ENCODE results near the gene RGS10. TPM values are rescaled to one million over a fixed set of nuclear protein-coding genes. Genes with fewer than 3 reads are reported as not detected.
"Not testable (repeated sequence)": the region's sequence is repeated elsewhere in the genome, so short reads cannot be mapped to it uniquely, and the experiment has no call there.

The RGS10 gene
- total and polyA plus RNA-seq, 5 donors from 2014 or later: 85.7 to 188 (median 180) TPM

DNA sequence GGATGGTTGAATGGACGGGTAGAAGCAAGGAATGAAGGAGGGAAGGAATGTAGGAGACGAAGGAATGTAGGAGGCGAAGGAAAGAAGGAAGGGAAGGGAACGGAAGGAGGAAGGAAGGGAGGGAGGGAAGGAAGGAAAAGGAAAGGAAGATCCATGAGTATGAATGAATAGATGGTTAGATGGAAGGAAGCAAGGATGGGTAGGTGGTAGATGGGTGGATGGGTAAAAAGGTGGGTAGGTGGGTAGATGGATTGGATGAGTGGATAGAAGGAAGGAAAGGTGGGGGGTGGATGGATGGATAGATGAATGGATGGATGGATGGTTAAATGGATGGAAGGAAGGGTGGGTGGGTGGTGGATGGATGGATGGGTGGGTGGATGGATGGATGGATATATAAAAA lies 77.4 kb downstream of the RGS10 start:
- Mint-ChIP-seq H3K27me3 (no peaks in the 10 kb centered on the region), H3K4me3 (no peak overlapping the region), H3K9me3 (peaks cover 0 to 4% (median 0%) of the 10 kb centered on the region in 7 donors), H3K27ac (no peak overlapping the region), H3K36me3 (peaks cover 5% of the 10 kb centered on the region), H3K4me1 (peaks cover 0 to 10% (median 0%) of the 10 kb centered on the region in 4 donors)
- H3K27ac ChIP-seq (ENCODE audit: insufficient read depth, low read length, poor library complexity, severe bottlenecking): no peak overlapping the region
- no peak for DNase-seq
- no peak for ATAC-seq (ENCODE audit: low read depth in 2 of 2)
- peaks cover 9% of the 10 kb centered on the region for H3K4me1 ChIP-seq (ENCODE audit: control insufficient read depth, insufficient read depth, low read length, poor library complexity, severe bottlenecking)
- H3K36me3 ChIP-seq (ENCODE audit: control insufficient read depth, insufficient read depth, low read length): no peaks in the 10 kb centered on the region
- H3K9me3 ChIP-seq (ENCODE audit: control insufficient read depth in 2 of 2, low read length in 2 of 2): no peaks in the 10 kb centered on the region
- no peak overlapping the region for H3K4me3 ChIP-seq (ENCODE audit: low read depth, low read length)
- no peaks in the 10 kb centered on the region for H3K27me3 ChIP-seq (ENCODE audit: control insufficient read depth, insufficient read depth, low read length)

DNA sequence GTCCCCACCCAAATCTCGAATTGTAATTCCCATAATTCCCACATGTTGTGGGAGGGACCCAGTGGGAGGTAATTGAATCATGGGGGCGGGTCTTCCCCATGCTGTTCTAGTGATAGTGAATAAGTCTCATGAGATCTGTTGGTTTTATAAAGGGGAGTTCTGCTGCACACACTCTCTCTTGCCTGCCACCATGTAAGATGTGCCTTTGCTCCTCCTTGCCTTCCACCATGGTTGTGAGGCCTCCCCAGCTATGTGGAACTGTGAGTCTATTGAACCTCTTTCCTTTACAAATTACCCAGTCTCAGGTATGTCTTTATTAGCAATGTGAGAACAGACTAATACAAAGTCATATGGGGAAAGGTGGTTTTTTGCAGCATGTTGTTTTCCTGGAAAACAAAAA lies 79.3 kb downstream of the RGS10 start:
- H3K27ac Mint-ChIP-seq; H3K4me3 ChIP-seq (ENCODE audit: low read depth, low read length); DNase-seq; H3K36me3 Mint-ChIP-seq; H3K4me1 Mint-ChIP-seq; H3K27me3 Mint-ChIP-seq; ATAC-seq (ENCODE audit: low read depth in 2 of 2); H3K4me3 Mint-ChIP-seq; H3K27me3 ChIP-seq (ENCODE audit: control insufficient read depth, insufficient read depth, low read length); H3K27ac ChIP-seq (ENCODE audit: insufficient read depth, low read length, poor library complexity, severe bottlenecking); H3K4me1 ChIP-seq (ENCODE audit: control insufficient read depth, insufficient read depth, low read length, poor library complexity, severe bottlenecking); H3K9me3 Mint-ChIP-seq; H3K36me3 ChIP-seq (ENCODE audit: control insufficient read depth, insufficient read depth, low read length); H3K9me3 ChIP-seq (ENCODE audit: control insufficient read depth in 2 of 2, low read length in 2 of 2): not testable (repeated sequence)

DNA sequence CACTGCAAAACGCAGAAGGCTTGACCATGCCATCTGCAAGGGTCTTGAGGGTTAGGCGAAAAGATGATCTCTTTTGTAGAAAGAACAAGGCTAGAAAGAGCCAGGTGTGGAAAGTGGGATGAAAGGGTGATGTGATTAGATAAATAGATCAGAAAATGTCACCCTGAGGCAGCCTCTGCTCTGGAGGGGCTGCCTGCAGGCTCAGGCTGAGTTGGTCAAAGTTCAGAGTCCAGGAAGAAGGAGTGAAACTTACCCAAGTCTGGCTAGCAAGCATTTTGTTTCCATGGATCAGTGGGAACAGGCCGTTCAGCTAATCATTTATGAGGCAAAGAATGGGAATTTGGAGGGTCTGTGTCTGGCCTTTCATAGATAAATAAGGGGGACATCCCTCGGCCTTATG lies 79.7 kb downstream of the RGS10 start:
- Mint-ChIP-seq H3K36me3 (peaks cover 5% of the 10 kb centered on the region), H3K27ac (peak overlapping the region in 1 of 3 donors; percentile 5), H3K27me3 (no peaks in the 10 kb centered on the region), H3K4me3 (no peak overlapping the region), H3K9me3 (peaks cover 0 to 4% (median 1%) of the 10 kb centered on the region in 7 donors), H3K4me1 (peaks cover 0 to 10% (median 0%) of the 10 kb centered on the region in 4 donors)
- Histone ChIP-seq H3K4me3 (ENCODE audit: low read depth, low read length) (no peak overlapping the region), H3K27me3 (ENCODE audit: control insufficient read depth, insufficient read depth, low read length) (no peaks in the 10 kb centered on the region), H3K36me3 (ENCODE audit: control insufficient read depth, insufficient read depth, low read length) (no peaks in the 10 kb centered on the region), H3K9me3 (ENCODE audit: control insufficient read depth in 2 of 2, low read length in 2 of 2) (no peaks in the 10 kb centered on the region), H3K4me1 (ENCODE audit: control insufficient read depth, insufficient read depth, low read length, poor library complexity, severe bottlenecking) (peaks cover 9% of the 10 kb centered on the region), H3K27ac (ENCODE audit: insufficient read depth, low read length, poor library complexity, severe bottlenecking) (no peak overlapping the region)
- no peak for ATAC-seq (ENCODE audit: low read depth in 2 of 2)
- no peak for DNase-seq

DNA sequence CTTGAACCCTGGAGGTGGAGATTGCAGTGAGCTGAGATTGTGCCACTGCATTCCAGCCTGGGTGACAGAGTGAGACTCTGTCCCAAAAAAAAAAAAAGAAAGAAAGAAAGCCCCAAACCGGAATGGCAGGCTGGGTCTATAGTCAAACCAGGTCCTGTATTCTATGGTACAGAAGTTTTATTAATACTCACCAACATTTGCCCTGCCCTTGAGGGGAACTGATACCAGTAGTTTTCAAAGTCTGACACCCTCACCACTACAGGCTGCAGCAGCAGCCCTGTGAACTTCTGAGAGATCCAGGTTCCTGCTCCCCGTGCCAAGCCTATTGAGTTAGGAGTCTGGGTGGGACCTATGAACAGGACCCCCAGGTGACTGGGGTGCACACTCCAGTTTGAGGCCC lies 80.6 kb downstream of the RGS10 start:
- ATAC-seq (ENCODE audit: low read depth in 2 of 2): no peak
- H3K9me3 ChIP-seq (ENCODE audit: control insufficient read depth in 2 of 2, low read length in 2 of 2): no peaks in the 10 kb centered on the region
- H3K9me3 Mint-ChIP-seq: peaks cover 0 to 4% (median 1%) of the 10 kb centered on the region in 7 donors
- H3K27me3 Mint-ChIP-seq: no peaks in the 10 kb centered on the region
- no peak overlapping the region for H3K4me3 ChIP-seq (ENCODE audit: low read depth, low read length)
- H3K4me1 ChIP-seq (ENCODE audit: control insufficient read depth, insufficient read depth, low read length, poor library complexity, severe bottlenecking): peaks cover 9% of the 10 kb centered on the region
- H3K27ac Mint-ChIP-seq: no peak overlapping the region
- peaks cover 5% of the 10 kb centered on the region for H3K36me3 Mint-ChIP-seq
- no peaks in the 10 kb centered on the region for H3K36me3 ChIP-seq (ENCODE audit: control insufficient read depth, insufficient read depth, low read length)
- H3K4me1 Mint-ChIP-seq: peaks cover 0 to 9% (median 0%) of the 10 kb centered on the region in 4 donors
- H3K4me3 Mint-ChIP-seq: no peak overlapping the region
- H3K27me3 ChIP-seq (ENCODE audit: control insufficient read depth, insufficient read depth, low read length): no peaks in the 10 kb centered on the region
- no peak overlapping the region for H3K27ac ChIP-seq (ENCODE audit: insufficient read depth, low read length, poor library complexity, severe bottlenecking)
- no peak for DNase-seq

DNA sequence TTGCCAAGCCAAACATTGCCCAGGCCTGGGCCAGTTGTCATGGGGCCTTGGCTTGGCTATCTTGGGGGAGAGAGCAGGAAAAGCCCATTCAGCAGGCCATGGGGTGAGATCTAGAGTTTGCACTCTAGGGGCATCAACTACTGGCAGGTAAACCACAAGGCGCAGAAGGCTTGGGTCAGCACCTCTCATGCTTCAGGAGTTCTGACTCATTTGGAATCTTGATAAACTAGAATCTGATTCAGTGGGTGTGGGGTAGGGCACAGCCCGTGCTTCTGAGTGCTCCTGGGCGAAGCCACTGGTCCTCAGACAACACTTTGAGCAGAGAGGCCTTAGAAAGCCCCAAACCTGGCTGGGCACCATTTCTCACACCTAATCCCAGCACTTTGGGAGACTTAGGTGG lies 81.1 kb downstream of the RGS10 start:
- ATAC-seq (ENCODE audit: low read depth in 2 of 2) (peak; percentile 29 to 48), DNase-seq (no peak)
- peaks cover 5% of the 10 kb centered on the region for H3K36me3 Mint-ChIP-seq
- no peaks in the 10 kb centered on the region for H3K27me3 Mint-ChIP-seq
- no peak overlapping the region for H3K4me3 Mint-ChIP-seq
- no peak overlapping the region for H3K4me3 ChIP-seq (ENCODE audit: low read depth, low read length)
- H3K9me3 Mint-ChIP-seq: peaks cover 0 to 4% (median 1%) of the 10 kb centered on the region in 7 donors
- peaks cover 2% of the 10 kb centered on the region for H3K36me3 ChIP-seq (ENCODE audit: control insufficient read depth, insufficient read depth, low read length)
- peaks cover 4% of the 10 kb centered on the region for H3K4me1 ChIP-seq (ENCODE audit: control insufficient read depth, insufficient read depth, low read length, poor library complexity, severe bottlenecking)
- peaks cover 0 to 4% (median 0%) of the 10 kb centered on the region in 4 donors for H3K4me1 Mint-ChIP-seq
- H3K9me3 ChIP-seq (ENCODE audit: control insufficient read depth in 2 of 2, low read length in 2 of 2): no peaks in the 10 kb centered on the region
- H3K27me3 ChIP-seq (ENCODE audit: control insufficient read depth, insufficient read depth, low read length): no peaks in the 10 kb centered on the region
- no peak overlapping the region for H3K27ac Mint-ChIP-seq
- no peak overlapping the region for H3K27ac ChIP-seq (ENCODE audit: insufficient read depth, low read length, poor library complexity, severe bottlenecking)

DNA sequence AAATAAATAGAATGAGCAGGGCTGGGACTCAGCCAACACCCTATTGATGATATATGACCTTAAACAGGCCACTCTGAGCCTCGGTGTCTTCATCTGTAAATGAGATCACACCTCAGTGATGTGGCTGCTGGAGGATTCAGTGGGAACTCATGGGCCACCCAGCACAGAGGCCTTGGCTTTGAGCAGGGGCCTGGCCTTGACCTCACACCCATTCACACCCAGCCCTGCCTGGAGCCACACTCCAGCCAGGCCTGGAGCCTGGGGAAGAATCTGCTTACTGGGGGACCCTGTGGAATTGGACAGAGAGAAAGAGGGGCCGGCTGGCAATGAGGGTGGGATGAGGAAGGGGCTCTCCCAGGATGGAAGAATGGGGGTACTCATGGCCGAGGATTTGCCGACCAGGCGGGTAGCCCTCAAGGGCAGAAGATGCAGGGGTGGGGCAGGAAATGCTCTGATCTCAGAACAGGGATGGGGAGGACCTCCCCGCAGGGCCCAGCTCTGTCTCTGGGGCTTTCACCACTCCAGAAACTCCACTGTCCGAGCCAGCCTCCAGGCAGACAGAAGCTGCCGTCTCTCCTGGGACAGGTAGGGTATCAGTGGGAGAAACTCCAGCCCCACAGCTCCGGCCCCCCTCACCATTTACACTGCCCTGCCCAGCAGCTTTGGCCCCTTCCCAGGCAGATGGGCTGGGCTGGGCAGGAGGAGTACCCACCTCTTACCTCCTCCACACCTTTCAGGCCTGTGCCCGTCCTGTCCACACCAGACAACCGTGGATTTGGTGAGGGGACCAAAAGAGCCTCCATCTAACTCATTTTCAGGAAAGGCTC lies 81.9 kb downstream of the RGS10 start:
- no peaks in the 10 kb centered on the region for H3K4me1 Mint-ChIP-seq
- H3K27me3 ChIP-seq (ENCODE audit: control insufficient read depth, insufficient read depth, low read length): no peaks in the 10 kb centered on the region
- peaks cover 5% of the 10 kb centered on the region for H3K36me3 Mint-ChIP-seq
- ATAC-seq (ENCODE audit: low read depth in 2 of 2) (no peak), DNase-seq (no peak)
- peaks cover 0 to 4% (median 1%) of the 10 kb centered on the region in 7 donors for H3K9me3 Mint-ChIP-seq
- no peak overlapping the region for H3K4me3 ChIP-seq (ENCODE audit: low read depth, low read length)
- no peaks in the 10 kb centered on the region for H3K9me3 ChIP-seq (ENCODE audit: control insufficient read depth in 2 of 2, low read length in 2 of 2)
- no peaks in the 10 kb centered on the region for H3K27me3 Mint-ChIP-seq
- H3K36me3 ChIP-seq (ENCODE audit: control insufficient read depth, insufficient read depth, low read length): peaks cover 4% of the 10 kb centered on the region
- H3K27ac Mint-ChIP-seq: no peak overlapping the region
- H3K4me3 Mint-ChIP-seq: no peak overlapping the region
- no peak overlapping the region for H3K27ac ChIP-seq (ENCODE audit: insufficient read depth, low read length, poor library complexity, severe bottlenecking)
- no peaks in the 10 kb centered on the region for H3K4me1 ChIP-seq (ENCODE audit: control insufficient read depth, insufficient read depth, low read length, poor library complexity, severe bottlenecking)

DNA sequence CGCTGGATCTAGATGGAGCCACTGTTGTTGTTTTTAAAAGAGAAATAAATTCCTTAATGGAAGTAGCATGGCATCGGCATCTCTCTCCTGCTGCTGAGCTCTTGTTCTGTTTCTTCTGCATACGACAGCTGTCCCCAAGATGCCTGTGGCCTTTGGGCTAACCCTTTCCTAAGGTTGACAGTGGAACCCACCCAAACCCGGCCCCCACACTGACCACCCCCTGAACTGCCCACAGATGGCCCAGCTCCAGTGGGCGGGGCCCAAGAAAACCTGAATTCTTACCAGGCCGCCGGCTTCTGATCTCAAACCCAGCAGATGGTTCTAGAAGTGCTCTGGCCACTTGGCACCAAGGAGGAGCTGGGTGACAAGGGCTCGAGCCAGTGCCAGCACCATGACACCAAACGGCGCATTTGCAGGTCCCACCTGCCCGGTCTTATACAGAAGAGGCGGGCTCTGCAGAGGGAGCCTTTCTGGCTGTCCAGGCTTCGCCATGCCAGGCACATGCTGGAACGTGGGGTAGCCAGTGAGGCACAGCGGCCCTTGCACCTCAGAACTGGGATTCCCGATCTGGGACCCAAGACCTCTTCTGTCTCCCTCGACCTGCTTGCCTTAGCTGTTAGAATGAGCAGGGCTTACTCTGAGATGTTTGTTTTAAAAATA lies 82.7 kb downstream of the RGS10 start:
- Histone ChIP-seq H3K4me3 (ENCODE audit: low read depth, low read length) (no peak overlapping the region), H3K36me3 (ENCODE audit: control insufficient read depth, insufficient read depth, low read length) (peaks cover 4% of the 10 kb centered on the region), H3K9me3 (ENCODE audit: control insufficient read depth in 2 of 2, low read length in 2 of 2) (no peaks in the 10 kb centered on the region), H3K4me1 (ENCODE audit: control insufficient read depth, insufficient read depth, low read length, poor library complexity, severe bottlenecking) (no peaks in the 10 kb centered on the region), H3K27ac (ENCODE audit: insufficient read depth, low read length, poor library complexity, severe bottlenecking) (no peak overlapping the region), H3K27me3 (ENCODE audit: control insufficient read depth, insufficient read depth, low read length) (no peaks in the 10 kb centered on the region)
- no peak overlapping the region for H3K27ac Mint-ChIP-seq
- peaks cover 0 to 4% (median 1%) of the 10 kb centered on the region in 7 donors for H3K9me3 Mint-ChIP-seq
- DNase-seq (no peak), ATAC-seq (ENCODE audit: low read depth in 2 of 2) (no peak)
- peaks cover 5% of the 10 kb centered on the region for H3K36me3 Mint-ChIP-seq
- H3K4me3 Mint-ChIP-seq: no peak overlapping the region
- H3K27me3 Mint-ChIP-seq: no peaks in the 10 kb centered on the region
- H3K4me1 Mint-ChIP-seq: no peaks in the 10 kb centered on the region

Measured in CD4-positive, CD25-positive, alpha-beta regulatory T cell (primary cell).